GM06990 (cell line): ENCODE results near the gene CENPX.

ENCODE experiments used
- DNase-seq: peaks from one replicate; pipeline ENCODE4 v3.0.0-alpha.2; 2011; ENCODE audit not compliant: insufficient read length; ENCODE audit errors: extremely low read depth
- H3K27me3 ChIP-seq: replicated peaks from 2 replicates; pipeline ENCODE4 v1.6.0; 2011; ENCODE audit warnings: low read length; ENCODE audit not compliant: control insufficient read depth, insufficient read depth
- H3K36me3 ChIP-seq: 2 replicates; pipeline ENCODE4 v1.5.1; 2011; ENCODE audit warnings: low read length; ENCODE audit not compliant: control insufficient read depth, insufficient read depth
- H3K4me3 ChIP-seq: replicated peaks from 2 replicates; pipeline ENCODE4 v1.5.1; 2011; ENCODE audit warnings: low read depth, mild to moderate bottlenecking, control low read depth, low read length
- TF ChIP-seq, protein P1 (sequence below): IDR thresholded peaks from 2 replicates; pipeline ENCODE4 v1.5.1; 2011; ENCODE audit warnings: low read length, control low read depth, mild to moderate bottlenecking, inconsistent platforms; ENCODE audit not compliant: insufficient read depth, poor library complexity, severe bottlenecking

CENPX gene

GRCh38 chr17:82007228-82007494, 15.5 kb downstream of the CENPX start:
- H3K4me3 ChIP-seq = no peak overlapping the region
- H3K36me3 ChIP-seq = peaks cover 2% of the 10 kb centered on the region
- TF ChIP-seq, protein P1, sequence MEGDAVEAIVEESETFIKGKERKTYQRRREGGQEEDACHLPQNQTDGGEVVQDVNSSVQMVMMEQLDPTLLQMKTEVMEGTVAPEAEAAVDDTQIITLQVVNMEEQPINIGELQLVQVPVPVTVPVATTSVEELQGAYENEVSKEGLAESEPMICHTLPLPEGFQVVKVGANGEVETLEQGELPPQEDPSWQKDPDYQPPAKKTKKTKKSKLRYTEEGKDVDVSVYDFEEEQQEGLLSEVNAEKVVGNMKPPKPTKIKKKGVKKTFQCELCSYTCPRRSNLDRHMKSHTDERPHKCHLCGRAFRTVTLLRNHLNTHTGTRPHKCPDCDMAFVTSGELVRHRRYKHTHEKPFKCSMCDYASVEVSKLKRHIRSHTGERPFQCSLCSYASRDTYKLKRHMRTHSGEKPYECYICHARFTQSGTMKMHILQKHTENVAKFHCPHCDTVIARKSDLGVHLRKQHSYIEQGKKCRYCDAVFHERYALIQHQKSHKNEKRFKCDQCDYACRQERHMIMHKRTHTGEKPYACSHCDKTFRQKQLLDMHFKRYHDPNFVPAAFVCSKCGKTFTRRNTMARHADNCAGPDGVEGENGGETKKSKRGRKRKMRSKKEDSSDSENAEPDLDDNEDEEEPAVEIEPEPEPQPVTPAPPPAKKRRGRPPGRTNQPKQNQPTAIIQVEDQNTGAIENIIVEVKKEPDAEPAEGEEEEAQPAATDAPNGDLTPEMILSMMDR = no peak
- no peak for DNase-seq
- H3K27me3 ChIP-seq = no peaks in the 10 kb centered on the region

- no peak for DNase-seq
- peaks cover 2% of the 10 kb centered on the region; the same call in 1 of the 2 replicates for H3K36me3 ChIP-seq
These were observed 16.0 kb downstream of the CENPX start for GRCh38 chr17:82006468-82007227.

DNA sequence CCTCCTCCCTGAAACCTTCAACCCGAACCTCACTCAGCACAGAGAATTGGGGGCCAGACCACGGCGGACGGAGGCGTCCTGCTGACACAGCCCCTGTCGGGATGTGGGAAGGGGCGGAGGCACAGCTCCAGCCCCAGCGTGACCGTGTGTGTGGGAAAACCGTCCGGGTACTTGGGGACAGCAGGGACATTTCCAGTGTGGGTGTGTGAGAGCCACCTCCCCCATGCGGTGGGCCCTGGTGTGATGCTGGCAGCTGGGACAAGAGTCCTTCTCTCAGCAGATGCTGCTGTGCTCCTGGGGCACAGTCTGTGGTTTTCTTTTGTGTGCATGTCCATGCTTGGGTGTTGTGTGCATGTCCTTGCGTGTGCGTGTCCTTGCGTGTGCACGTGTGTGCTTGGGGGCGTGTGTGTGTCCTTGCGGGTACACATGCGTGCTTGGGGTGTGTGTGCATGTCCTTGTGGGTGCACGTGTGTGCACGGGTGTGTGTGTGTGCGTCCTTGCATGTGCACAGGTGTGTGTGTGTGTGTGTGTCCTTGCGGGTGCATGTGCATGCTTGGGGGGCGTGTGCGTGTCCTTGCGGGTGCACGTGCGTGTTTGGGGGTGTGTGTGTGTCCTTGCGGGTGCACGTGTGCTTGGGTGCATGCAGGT, 16.9 kb downstream of the CENPX start:
- Histone ChIP-seq H3K36me3 (peaks cover 2% of the 10 kb centered on the region; the same call in 1 of the 2 replicates), H3K27me3 (no peaks in the 10 kb centered on the region)
- TF ChIP-seq, protein P1 = no peak

More at GRCh38 chr17:82006468-82007227, 16.0 kb downstream of the CENPX start:
- Histone ChIP-seq H3K27me3 (no peaks in the 10 kb centered on the region), H3K4me3 (no peak overlapping the region)
- TF ChIP-seq, protein P1 = no peak

GRCh38 chr17:82004517-82005455, 17.9 kb downstream of the CENPX start:
- no peaks in the 10 kb centered on the region for H3K27me3 ChIP-seq
- no peak overlapping the region for H3K4me3 ChIP-seq
- TF ChIP-seq, protein P1 = no peak
- DNase-seq = no peak
- peaks cover 2% of the 10 kb centered on the region; the same call in 1 of the 2 replicates for H3K36me3 ChIP-seq

More for the DNA sequence above, 16.9 kb downstream of the CENPX start:
- DNase-seq = no peak
- H3K4me3 ChIP-seq = no peak overlapping the region

DNA sequence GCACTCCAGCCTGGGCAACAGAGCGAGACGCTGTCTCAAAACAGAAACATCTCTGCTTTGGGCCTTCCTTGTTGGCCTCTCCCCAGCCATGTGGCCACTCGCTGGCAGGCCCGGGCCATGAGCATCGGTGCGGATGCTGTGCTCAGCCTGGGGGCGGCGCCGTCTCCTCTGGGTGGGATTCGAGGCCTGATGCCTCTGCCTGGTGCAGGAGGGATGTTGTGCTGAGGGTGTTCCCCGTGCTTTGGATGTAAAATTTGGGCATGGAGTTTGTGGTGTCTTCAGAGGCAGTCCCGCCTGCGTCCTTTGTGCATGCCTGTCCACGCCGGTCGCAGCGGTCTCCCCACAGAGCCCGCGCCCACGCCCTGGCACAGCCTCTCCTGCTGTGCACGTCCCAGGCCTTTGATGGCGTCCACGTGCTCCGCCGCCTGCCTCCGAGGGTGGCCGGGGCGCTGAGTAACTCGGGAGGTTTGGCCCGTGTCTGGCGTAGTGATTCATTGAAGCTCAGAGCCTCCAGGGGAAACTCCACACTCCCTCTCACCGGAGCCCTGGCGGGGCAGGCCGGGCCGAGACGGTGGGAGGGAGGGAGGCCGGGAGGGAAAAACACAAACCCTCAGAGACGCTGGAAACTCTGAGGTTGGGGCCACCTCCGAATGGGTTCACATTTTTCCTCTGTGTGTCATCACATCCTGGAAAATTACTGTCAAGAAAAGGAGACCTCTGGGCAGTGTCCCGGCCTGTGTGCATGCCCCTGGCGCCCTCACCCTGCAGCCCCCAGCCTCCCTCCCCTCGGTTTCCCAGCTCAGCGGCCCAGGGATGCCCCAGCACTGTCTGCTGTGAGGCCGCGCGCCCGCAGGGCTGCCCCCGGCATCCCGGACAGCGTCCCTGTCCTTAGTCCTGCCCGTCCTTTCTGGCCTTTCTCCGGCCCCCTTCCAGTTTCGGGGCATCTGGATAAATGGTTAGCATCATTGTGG, 19.0 kb downstream of the CENPX start:
- no peak for DNase-seq
- H3K4me3 ChIP-seq = no peak overlapping the region

More for the DNA sequence above, 19.0 kb downstream of the CENPX start:
- Histone ChIP-seq H3K36me3 (no peaks in the 10 kb centered on the region; the same call in none of the 2 replicates), H3K27me3 (no peaks in the 10 kb centered on the region)
- TF ChIP-seq, protein P1 = no peak
